K562 (cell line): Measurements from ENCODE around the gene ORC1. TPM values are rescaled to one million over a fixed set of nuclear protein-coding genes. Genes with fewer than 3 reads are reported as not detected.

Experiments
- ARID3B ChIP-seq: fragments of 250-450 bp; sonication (Bioruptor Pico); IDR thresholded peaks from 2 replicates; pipeline ENCODE4 v1.4.0; 2020; ENCODE audit warnings: borderline replicate concordance
- ETS1 ChIP-seq: conservative IDR thresholded peaks from 2 replicates; pipeline ENCODE4 v1.6.1; 2011; ENCODE audit warnings: low read depth, mild to moderate bottlenecking, low read length; ENCODE audit not compliant: control insufficient read depth
- KDM5B ChIP-seq: fragments of 200-600 bp; sonication (generic); IDR thresholded peaks from 2 replicates; pipeline ENCODE4 v1.6.1; 2012; ENCODE audit warnings: low read depth, mild to moderate bottlenecking, moderate library complexity, low read length, control low read depth, inconsistent platforms; ENCODE audit not compliant: insufficient replicate concordance
- NONO ChIP-seq, 2 experiments: fragments of 200-400 bp in 1 of 2; fragments of 450-650 bp in 1 of 2; formaldehyde crosslinking in 1 of 2; IDR thresholded peaks; 2 replicates each; pipeline ENCODE4 v1.6.1; 2017; ENCODE audit warnings: low read depth in 2 of 2, mild to moderate bottlenecking in 2 of 2, moderate library complexity in 2 of 2, low read length in 1 of 2
- TBP ChIP-seq: optimal IDR thresholded peaks from 2 replicates; pipeline ENCODE3; 2011; ENCODE audit warnings: low read depth, low read length, improper control_type of control experiment
- ZNF586 ChIP-seq: fragments of 450-650 bp; formaldehyde crosslinking; conservative IDR thresholded peaks from 2 replicates; pipeline ENCODE4 v1.4.0; 2020; ENCODE audit warnings: mild to moderate bottlenecking, moderate library complexity
- ZSCAN29 ChIP-seq: fragments of 450-650 bp; IDR thresholded peaks from 2 replicates; pipeline ENCODE4 v1.6.1; 2017
- polyA plus RNA-seq, 8 experiments: library from polyadenylated mRNA; depleted of rRNA in 4 of 8; stranded (reverse) in 5 of 8; unstranded in 3 of 8; fragments of >200 nt; fragmentation: Nextera tagmentation in 2 of 8; fragmentation: Illumina TruSeq in 1 of 8; extraction: Ambion mirVana in 2 of 8; extraction: Trizol in 1 of 8; gene quantifications; 2 replicates each; pipeline versions ENCODE4 v1.2.1 to v1.2.3, GENCODE V29; 2011 to 2014; ENCODE audit warnings: inconsistent platforms in 1 of 8, missing spikeins in 1 of 8
- total RNA-seq, 7 experiments: library from RNA; depleted of rRNA in 6 of 7; stranded (reverse); fragments of >200 nt in 6 of 7; fragmentation: Illumina TruSeq in 2 of 7; extraction: Trizol in 2 of 7; gene quantifications; 2 replicates each; pipeline versions ENCODE4 v1.2.1 to v1.2.3, GENCODE V29; 2011 to 2021; ENCODE audit warnings: low replicate concordance in 1 of 7
- TF ChIP-seq, protein P1 (sequence below): sonication (generic); formaldehyde crosslinking; IDR thresholded peaks from 2 replicates; pipeline ENCODE4 v1.8.1; 2023; ENCODE audit warnings: mild to moderate bottlenecking, missing genetic modification reagents
- TF ChIP-seq, protein P2 (sequence below): fragments of 450-650 bp; IDR thresholded peaks from 2 replicates; pipeline ENCODE4 v1.6.1; 2016; ENCODE audit warnings: low read depth
- TF ChIP-seq, protein P3 (sequence below): fragments of 450-650 bp; conservative IDR thresholded peaks from 2 replicates; pipeline ENCODE4 v1.6.1; 2016; ENCODE audit warnings: missing genetic modification characterization, low read depth, mild to moderate bottlenecking, missing compliant biosample characterization, moderate library complexity

ORC1 gene
- total and polyA plus RNA-seq, 9 of the 15 experiments (the other 6 are each of a cell fraction or from before 2014, with no cell fraction given), result 26.4 to 91.6 (median 69.7) TPM

GRCh38 chr1:52365746-52366516 is 38.3 kb downstream of the ORC1 start, which contains the start of gene CC2D1B (continued):
- TF ChIP-seq, protein P1, sequence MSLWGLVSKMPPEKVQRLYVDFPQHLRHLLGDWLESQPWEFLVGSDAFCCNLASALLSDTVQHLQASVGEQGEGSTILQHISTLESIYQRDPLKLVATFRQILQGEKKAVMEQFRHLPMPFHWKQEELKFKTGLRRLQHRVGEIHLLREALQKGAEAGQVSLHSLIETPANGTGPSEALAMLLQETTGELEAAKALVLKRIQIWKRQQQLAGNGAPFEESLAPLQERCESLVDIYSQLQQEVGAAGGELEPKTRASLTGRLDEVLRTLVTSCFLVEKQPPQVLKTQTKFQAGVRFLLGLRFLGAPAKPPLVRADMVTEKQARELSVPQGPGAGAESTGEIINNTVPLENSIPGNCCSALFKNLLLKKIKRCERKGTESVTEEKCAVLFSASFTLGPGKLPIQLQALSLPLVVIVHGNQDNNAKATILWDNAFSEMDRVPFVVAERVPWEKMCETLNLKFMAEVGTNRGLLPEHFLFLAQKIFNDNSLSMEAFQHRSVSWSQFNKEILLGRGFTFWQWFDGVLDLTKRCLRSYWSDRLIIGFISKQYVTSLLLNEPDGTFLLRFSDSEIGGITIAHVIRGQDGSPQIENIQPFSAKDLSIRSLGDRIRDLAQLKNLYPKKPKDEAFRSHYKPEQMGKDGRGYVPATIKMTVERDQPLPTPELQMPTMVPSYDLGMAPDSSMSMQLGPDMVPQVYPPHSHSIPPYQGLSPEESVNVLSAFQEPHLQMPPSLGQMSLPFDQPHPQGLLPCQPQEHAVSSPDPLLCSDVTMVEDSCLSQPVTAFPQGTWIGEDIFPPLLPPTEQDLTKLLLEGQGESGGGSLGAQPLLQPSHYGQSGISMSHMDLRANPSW (CRISPR knock-in tag), result 0 out of 2 replicates have a peak, but pooled peaks have one; percentile 60
- TF ChIP-seq ETS1 (peak; percentile 79), ARID3B (CRISPR knock-in tag) (no peak), KDM5B (peak; percentile 77), NONO (IDR thresholded peaks at IDR 0.05; ENCODE audit: low read depth in 2 of 2, low read length in 1 of 2) (peak; percentile 70 to 90; a peak in 3 of 4 replicates), ZNF586 (CRISPR knock-in tag) (no peak), TBP (peak; percentile 68), ZSCAN29 (no peak)
- TF ChIP-seq, protein P2, sequence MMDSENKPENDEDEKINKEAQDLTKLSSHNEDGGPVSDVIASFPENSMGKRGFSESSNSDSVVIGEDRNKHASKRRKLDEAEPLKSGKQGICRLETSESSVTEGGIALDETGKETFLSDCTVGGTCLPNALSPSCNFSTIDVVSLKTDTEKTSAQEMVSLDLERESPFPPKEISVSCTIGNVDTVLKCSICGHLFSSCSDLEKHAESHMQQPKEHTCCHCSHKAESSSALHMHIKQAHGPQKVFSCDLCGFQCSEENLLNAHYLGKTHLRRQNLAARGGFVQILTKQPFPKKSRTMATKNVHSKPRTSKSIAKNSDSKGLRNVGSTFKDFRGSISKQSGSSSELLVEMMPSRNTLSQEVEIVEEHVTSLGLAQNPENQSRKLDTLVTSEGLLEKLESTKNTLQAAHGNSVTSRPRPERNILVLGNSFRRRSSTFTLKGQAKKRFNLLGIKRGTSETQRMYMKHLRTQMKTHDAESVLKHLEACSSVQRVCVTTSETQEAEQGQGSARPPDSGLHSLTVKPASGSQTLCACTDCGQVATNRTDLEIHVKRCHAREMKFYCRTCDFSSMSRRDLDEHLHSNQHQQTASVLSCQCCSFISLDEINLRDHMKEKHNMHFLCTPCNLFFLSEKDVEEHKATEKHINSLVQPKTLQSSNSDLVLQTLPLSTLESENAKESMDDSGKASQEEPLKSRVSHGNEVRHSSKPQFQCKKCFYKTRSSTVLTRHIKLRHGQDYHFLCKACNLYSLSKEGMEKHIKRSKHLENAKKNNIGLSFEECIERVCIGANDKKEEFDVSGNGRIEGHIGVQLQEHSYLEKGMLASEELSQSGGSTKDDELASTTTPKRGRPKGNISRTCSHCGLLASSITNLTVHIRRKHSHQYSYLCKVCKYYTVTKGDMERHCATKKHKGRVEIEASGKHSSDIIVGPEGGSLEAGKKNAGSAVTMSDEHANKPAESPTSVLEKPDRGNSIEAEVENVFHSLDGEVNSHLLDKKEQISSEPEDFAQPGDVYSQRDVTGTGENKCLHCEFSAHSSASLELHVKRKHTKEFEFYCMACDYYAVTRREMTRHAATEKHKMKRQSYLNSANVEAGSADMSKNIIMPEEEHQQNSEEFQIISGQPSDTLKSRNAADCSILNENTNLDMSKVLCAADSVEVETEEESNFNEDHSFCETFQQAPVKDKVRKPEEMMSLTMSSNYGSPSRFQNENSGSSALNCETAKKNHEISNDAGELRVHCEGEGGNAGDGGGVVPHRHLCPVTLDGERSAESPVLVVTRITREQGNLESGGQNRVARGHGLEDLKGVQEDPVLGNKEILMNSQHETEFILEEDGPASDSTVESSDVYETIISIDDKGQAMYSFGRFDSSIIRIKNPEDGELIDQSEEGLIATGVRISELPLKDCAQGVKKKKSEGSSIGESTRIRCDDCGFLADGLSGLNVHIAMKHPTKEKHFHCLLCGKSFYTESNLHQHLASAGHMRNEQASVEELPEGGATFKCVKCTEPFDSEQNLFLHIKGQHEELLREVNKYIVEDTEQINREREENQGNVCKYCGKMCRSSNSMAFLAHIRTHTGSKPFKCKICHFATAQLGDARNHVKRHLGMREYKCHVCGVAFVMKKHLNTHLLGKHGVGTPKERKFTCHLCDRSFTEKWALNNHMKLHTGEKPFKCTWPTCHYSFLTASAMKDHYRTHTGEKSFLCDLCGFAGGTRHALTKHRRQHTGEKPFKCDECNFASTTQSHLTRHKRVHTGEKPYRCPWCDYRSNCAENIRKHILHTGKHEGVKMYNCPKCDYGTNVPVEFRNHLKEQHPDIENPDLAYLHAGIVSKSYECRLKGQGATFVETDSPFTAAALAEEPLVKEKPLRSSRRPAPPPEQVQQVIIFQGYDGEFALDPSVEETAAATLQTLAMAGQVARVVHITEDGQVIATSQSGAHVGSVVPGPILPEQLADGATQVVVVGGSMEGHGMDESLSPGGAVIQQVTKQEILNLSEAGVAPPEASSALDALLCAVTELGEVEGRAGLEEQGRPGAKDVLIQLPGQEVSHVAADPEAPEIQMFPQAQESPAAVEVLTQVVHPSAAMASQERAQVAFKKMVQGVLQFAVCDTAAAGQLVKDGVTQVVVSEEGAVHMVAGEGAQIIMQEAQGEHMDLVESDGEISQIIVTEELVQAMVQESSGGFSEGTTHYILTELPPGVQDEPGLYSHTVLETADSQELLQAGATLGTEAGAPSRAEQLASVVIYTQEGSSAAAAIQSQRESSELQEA, result no peak
- TF ChIP-seq, protein P3, sequence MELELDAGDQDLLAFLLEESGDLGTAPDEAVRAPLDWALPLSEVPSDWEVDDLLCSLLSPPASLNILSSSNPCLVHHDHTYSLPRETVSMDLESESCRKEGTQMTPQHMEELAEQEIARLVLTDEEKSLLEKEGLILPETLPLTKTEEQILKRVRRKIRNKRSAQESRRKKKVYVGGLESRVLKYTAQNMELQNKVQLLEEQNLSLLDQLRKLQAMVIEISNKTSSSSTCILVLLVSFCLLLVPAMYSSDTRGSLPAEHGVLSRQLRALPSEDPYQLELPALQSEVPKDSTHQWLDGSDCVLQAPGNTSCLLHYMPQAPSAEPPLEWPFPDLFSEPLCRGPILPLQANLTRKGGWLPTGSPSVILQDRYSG, result no peak; the same call in 1 of the 2 replicates
